IMR-90 (cell line): Measurements from ENCODE around the gene PNPLA5. TPM values are rescaled to one million over a fixed set of nuclear protein-coding genes. Genes with fewer than 3 reads are reported as not detected.

Experiments used
- ATAC-seq: fragments of 200-7000 bp; cut with Tn5 transposase; 2 replicates; pipeline ENCODE4 v1.9.1; 2020; ENCODE audit warnings: low read depth, mild to moderate bottlenecking, moderate library complexity
- BruUV-seq: library from RNA; stranded (reverse); fragments of 400-500 nt; replicated peaks from 2 replicates; lab custom pipeline; 2021; lab: Mats Ljungman, UMichigan
- CTCF ChIA-PET: fragments of 300-600 bp; formaldehyde crosslinking; extraction: SDS; loops from one replicate; lab custom pipeline; 2021; ENCODE audit warnings: antibody characterized with exemption; lab: Yijun Ruan, JAX
- POLR2A ChIA-PET: fragments of 300-600 bp; sonication (Branson Sonifier 250); formaldehyde crosslinking; loops from one replicate; lab custom pipeline; 2022; ENCODE audit warnings: antibody characterized with exemption; ENCODE audit not compliant: unreplicated experiment; lab: Charles Lee
- DNase-seq: peaks from one replicate; pipeline ENCODE4 v3.0.0; 2013
- H2AFZ ChIP-seq: replicated peaks from 2 replicates; pipeline ENCODE3; 2013; ENCODE audit warnings: low read length, mild to moderate bottlenecking; ENCODE audit not compliant: poor library complexity
- H2AK5ac ChIP-seq: 2 replicates; pipeline ENCODE4 v1.6.1; 2013; ENCODE audit warnings: low read depth, low read length, inconsistent platforms
- H2AK9ac ChIP-seq: replicated peaks from 2 replicates; pipeline ENCODE3; 2013; ENCODE audit warnings: mild to moderate bottlenecking, low read depth, low read length, moderate library complexity; ENCODE audit not compliant: poor library complexity
- H2BK120ac ChIP-seq: 2 replicates; pipeline ENCODE4 v1.6.1; 2013; ENCODE audit warnings: low read depth, low read length, inconsistent platforms
- H2BK15ac ChIP-seq: 3 replicates; pipeline ENCODE4 v1.6.1; 2013; ENCODE audit warnings: low read depth, low read length, inconsistent platforms
- H2BK20ac ChIP-seq: 2 replicates; pipeline ENCODE4 v1.6.1; 2013; ENCODE audit warnings: low read depth, mild to moderate bottlenecking, inconsistent platforms, low read length, moderate library complexity
- H2BK5ac ChIP-seq: 2 replicates; pipeline ENCODE4 v1.6.1; 2013; ENCODE audit warnings: mild to moderate bottlenecking, low read depth, low read length, inconsistent platforms; ENCODE audit not compliant: poor library complexity, severe bottlenecking
- H3K14ac ChIP-seq: replicated peaks from 2 replicates; pipeline ENCODE4 v1.6.1; 2013; ENCODE audit warnings: low read depth, low read length, inconsistent platforms
- H3K18ac ChIP-seq: 2 replicates; pipeline ENCODE4 v1.6.1; 2013; ENCODE audit warnings: low read depth, low read length, control low read depth
- H3K23ac ChIP-seq: 2 replicates; pipeline ENCODE4 v1.6.1; 2013; ENCODE audit warnings: low read depth, low read length, inconsistent platforms
- H3K27ac ChIP-seq: 2 replicates; pipeline ENCODE4 v1.5.1; 2013; ENCODE audit warnings: mild to moderate bottlenecking, control low read depth, low read length; ENCODE audit not compliant: insufficient read depth
- H3K27me3 ChIP-seq: 2 replicates; pipeline ENCODE4 v1.6.1; 2013; ENCODE audit warnings: low read length; ENCODE audit not compliant: control insufficient read depth, insufficient read depth
- H3K36me3 ChIP-seq: 2 replicates; pipeline ENCODE4 v1.6.1; 2013; ENCODE audit warnings: low read length, mixed read lengths; ENCODE audit not compliant: control insufficient read depth, insufficient read depth
- H3K4ac ChIP-seq: 2 replicates; pipeline ENCODE4 v1.6.1; 2013; ENCODE audit warnings: low read depth, low read length, inconsistent platforms
- H3K4me1 ChIP-seq: 2 replicates; pipeline ENCODE4 v1.6.1; 2013; ENCODE audit warnings: low read length, mixed read lengths; ENCODE audit not compliant: control insufficient read depth, insufficient read depth
- H3K4me2 ChIP-seq: 2 replicates; pipeline ENCODE4 v1.6.1; 2013; ENCODE audit warnings: low read depth, mild to moderate bottlenecking, control low read depth, low read length, moderate library complexity
- H3K4me3 ChIP-seq: 2 replicates; pipeline ENCODE4 v1.5.1; 2013; ENCODE audit warnings: low read depth, mild to moderate bottlenecking, control low read depth, low read length, moderate library complexity; ENCODE audit not compliant: insufficient read depth
- H3K56ac ChIP-seq: 2 replicates; pipeline ENCODE4 v1.6.1; 2013; ENCODE audit warnings: low read length, inconsistent platforms; ENCODE audit not compliant: insufficient read depth; ENCODE audit errors: extremely low read depth
- H3K79me1 ChIP-seq, 2 experiments: 2 replicates each; pipeline ENCODE4 v1.6.1; 2013; ENCODE audit warnings: low read length in 2 of 2, inconsistent platforms in 1 of 2, low read depth in 1 of 2
- H3K9ac ChIP-seq: 2 replicates; pipeline ENCODE4 v1.6.1; 2013; ENCODE audit warnings: low read depth, low read length, control low read depth
- H3K9me1 ChIP-seq: 2 replicates; pipeline ENCODE4 v1.6.1; 2013; ENCODE audit warnings: low read length, inconsistent platforms; ENCODE audit not compliant: insufficient read depth
- H3K9me3 ChIP-seq: 2 replicates; pipeline ENCODE4 v1.6.1; 2013; ENCODE audit warnings: low read length; ENCODE audit not compliant: control insufficient read depth, insufficient read depth
- H4K20me1 ChIP-seq: 2 replicates; pipeline ENCODE4 v1.6.1; 2013; ENCODE audit warnings: low read length, inconsistent platforms; ENCODE audit not compliant: insufficient read depth
- H4K5ac ChIP-seq: 2 replicates; pipeline ENCODE4 v1.6.1; 2013; ENCODE audit warnings: mild to moderate bottlenecking, low read depth, low read length, control low read depth
- H4K8ac ChIP-seq, 2 experiments: 2 replicates each; pipeline ENCODE4 v1.6.1; 2013; ENCODE audit warnings: low read depth in 2 of 2, low read length in 2 of 2, control low read depth in 1 of 2, inconsistent platforms in 1 of 2
- H4K91ac ChIP-seq: 2 replicates; pipeline ENCODE4 v1.6.1; 2013; ENCODE audit warnings: low read depth, low read length, inconsistent platforms; ENCODE audit not compliant: insufficient read depth
- BHLHE40 ChIP-seq: fragments of 150-350 bp; IDR thresholded peaks from 2 replicates; pipeline ENCODE4 v1.6.1; 2016; ENCODE audit warnings: mild to moderate bottlenecking, low read depth, low read length
- CEBPB ChIP-seq: IDR thresholded peaks from 2 replicates; pipeline ENCODE4 v1.6.1; 2012; ENCODE audit warnings: low read depth, low read length, improper control_type of control experiment
- CHD1 ChIP-seq: IDR thresholded peaks from 2 replicates; pipeline ENCODE4 v1.6.1; 2012; ENCODE audit warnings: low read depth, low read length, improper control_type of control experiment
- MAFK ChIP-seq: IDR thresholded peaks from 2 replicates; pipeline ENCODE4 v1.6.1; 2012; ENCODE audit warnings: low read depth, low read length, improper control_type of control experiment
- MAZ ChIP-seq: IDR thresholded peaks from 2 replicates; pipeline ENCODE4 v1.6.1; 2012; ENCODE audit warnings: low read depth, mild to moderate bottlenecking, low read length, improper control_type of control experiment, moderate library complexity, borderline replicate concordance
- MXI1 ChIP-seq: IDR thresholded peaks from 2 replicates; pipeline ENCODE4 v1.6.1; 2012; ENCODE audit warnings: low read depth, mild to moderate bottlenecking, low read length, moderate library complexity, borderline replicate concordance
- NFE2L2 ChIP-seq: fragments of 150-350 bp; IDR thresholded peaks from 2 replicates; pipeline ENCODE4 v1.6.1; 2016; ENCODE audit warnings: low read depth, mild to moderate bottlenecking, low read length
- POLR2A ChIP-seq: IDR thresholded peaks from 2 replicates; pipeline ENCODE4 v1.6.1; 2012; ENCODE audit warnings: mild to moderate bottlenecking, low read depth, low read length
- RCOR1 ChIP-seq: IDR thresholded peaks from 2 replicates; pipeline ENCODE4 v1.6.1; 2012; ENCODE audit warnings: mild to moderate bottlenecking, low read length, improper control_type of control experiment; ENCODE audit not compliant: insufficient replicate concordance
- RFX5 ChIP-seq: IDR thresholded peaks from 2 replicates; pipeline ENCODE4 v1.8.0; 2012; ENCODE audit warnings: low read depth, mild to moderate bottlenecking, low read length, moderate library complexity
- SMC3 ChIP-seq: fragments of 150-350 bp; IDR thresholded peaks from 2 replicates; pipeline ENCODE4 v1.6.1; 2016; ENCODE audit warnings: low read depth, mild to moderate bottlenecking, antibody characterized with exemption, low read length, moderate library complexity
- USF2 ChIP-seq: fragments of 150-350 bp; IDR thresholded peaks from 2 replicates; pipeline ENCODE4 v1.6.1; 2017; ENCODE audit warnings: mild to moderate bottlenecking, antibody characterized with exemption, low read length, low read depth
- WGBS, 2 experiments: methylation state at CpG; one replicate each; pipeline versions ENCODE4 v1.1.5 to v1.1.7; 2013; ENCODE audit warnings: missing lambda C conversion rate in 2 of 2; ENCODE audit not compliant: insufficient read length in 1 of 2; ENCODE audit errors: extremely low coverage in 2 of 2; 5-methylcytosine and 5-hydroxymethylcytosine counted together
- dilution Hi-C: fragments of 300-500 bp; cut with HindIII; formaldehyde crosslinking; loops from one replicate; pipeline ENCODE4 v1.14.3; 2018; ENCODE audit warnings: low sequenced_read_pairs; ENCODE audit not compliant: unreplicated experiment
- in situ Hi-C: fragments of 300-500 bp; cut with MboI; formaldehyde crosslinking; loops from 3 replicates; pipeline ENCODE4 v1.14.3; 2019; ENCODE audit warnings: low sequenced_read_pairs, inconsistent platforms, mixed read lengths
- intact Hi-C: fragments of 100-400 bp; cut with micrococcal nuclease; formaldehyde crosslinking; loops from 2 replicates; pipeline ENCODE4 v1.10.0; 2022
- polyA plus RNA-seq, 3 experiments: library from polyadenylated mRNA; depleted of rRNA; stranded (reverse); fragments of >200 nt; gene quantifications; 2 replicates each; pipeline ENCODE4 v1.2.3, GENCODE V29; 2012; ENCODE audit warnings: low replicate concordance in 1 of 3
- total RNA-seq: library from RNA; depleted of rRNA; stranded (reverse); fragments of >200 nt; gene quantifications from 2 replicates; pipeline ENCODE4 v1.2.3, GENCODE V29; 2012

The PNPLA5 gene
- total and polyA plus RNA-seq, 2 of the 4 experiments (the other 2 are of a cell fraction), result 0.18 to 0.44 TPM

DNA sequence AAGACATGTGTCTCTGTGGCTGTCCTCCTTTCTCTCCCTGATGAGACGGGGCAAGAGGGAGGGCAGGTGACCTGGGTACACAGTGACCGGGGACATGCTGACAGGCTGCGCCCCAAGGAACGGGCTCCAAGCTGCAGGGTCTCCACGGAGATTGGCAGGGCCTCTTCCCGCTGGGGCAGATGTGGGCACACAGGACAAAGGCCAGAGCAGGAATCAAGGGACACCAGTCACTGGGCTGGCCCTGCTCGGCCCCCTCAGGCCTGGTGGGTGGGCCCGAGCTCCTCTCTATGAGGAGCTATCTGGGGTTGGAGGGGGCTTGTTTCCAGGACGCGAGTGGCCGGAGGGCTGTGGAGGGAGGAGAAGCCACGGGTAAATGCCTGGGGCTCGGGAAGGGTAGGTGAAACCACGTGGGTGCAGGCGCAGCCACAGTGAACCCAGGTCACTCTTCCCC is 11.2 kb downstream of the PNPLA5 start:
- no peak for DNase-seq
- no peak overlapping the region for H2AK9ac ChIP-seq
- H2BK20ac ChIP-seq, result no peak overlapping the region
- no TSS peak for BruUV-seq
- H2BK120ac ChIP-seq, result no peak overlapping the region
- H3K4me3 ChIP-seq, result no peak overlapping the region
- intact Hi-C loops, result loop anchor here (5.0 kb wide), 1 partner anchor 67 kb away; no protein-coding TSS in a partner anchor
- dilution Hi-C loops, result no loop called here
- WGBS, 2 experiments, result 84% methylated on average over 5 of the region's 15 CpGs; no CpG with 5 or more reads in 1 of the 2 experiments
- H2BK5ac ChIP-seq, result no peak overlapping the region
- POLR2A ChIA-PET, result no interaction called here
- no peak overlapping the region for H3K27ac ChIP-seq
- no peak overlapping the region for H3K56ac ChIP-seq
- H4K20me1 ChIP-seq, result no peaks in the 10 kb centered on the region
- no peak overlapping the region for H3K4me2 ChIP-seq
- H3K27me3 ChIP-seq, result peaks cover 20% of the 10 kb centered on the region
- no peak for ATAC-seq
- TF ChIP-seq RCOR1 (no peak), SMC3 (no peak), MAZ (no peak), BHLHE40 (no peak), CEBPB (no peak), MXI1 (no peak), USF2 (no peak), NFE2L2 (no peak), CHD1 (no peak), MAFK (no peak), RFX5 (no peak), POLR2A (no peak)
- no peak overlapping the region for H3K18ac ChIP-seq
- H3K4me1 ChIP-seq, result no peaks in the 10 kb centered on the region
- in situ Hi-C loops, result no loop called here
- H4K91ac ChIP-seq, result no peak overlapping the region
- H3K79me1 ChIP-seq, result no peaks in the 10 kb centered on the region
- CTCF ChIA-PET, result no interaction called here
- no peak overlapping the region for H4K5ac ChIP-seq
- no peak overlapping the region for H3K23ac ChIP-seq
- no peak overlapping the region for H2AFZ ChIP-seq
- H3K9me1 ChIP-seq, result no peaks in the 10 kb centered on the region
- H3K36me3 ChIP-seq, result no peaks in the 10 kb centered on the region
- no peak overlapping the region for H2BK15ac ChIP-seq
- H4K8ac ChIP-seq, result no peak overlapping the region
- H3K14ac ChIP-seq, result no peak overlapping the region
- no peaks in the 10 kb centered on the region; the same call in 1 of the 2 replicates for H3K9me3 ChIP-seq
- no peak overlapping the region for H3K4ac ChIP-seq
- H3K9ac ChIP-seq, result no peak overlapping the region
- H2AK5ac ChIP-seq, result no peak overlapping the region
